Cardiac septum (tissue), 1 donor: ENCODE measurements around the gene PPP3CB. TPM values are rescaled to one million over a fixed set of nuclear protein-coding genes. Genes with fewer than 3 reads are reported as not detected.
"Not testable (repeated sequence)": the region's sequence is repeated elsewhere in the genome, so short reads cannot be mapped to it uniquely, and the experiment has no call there.

Experiments
- DNase-seq: peaks from one replicate; pipeline ENCODE4 v3.0.0-alpha.2; 2020; ENCODE audit warnings: low spot score
- intact Hi-C: fragments of 100-400 bp; cut with DNase I; formaldehyde crosslinking; loops from one replicate; pipeline ENCODE4 v1.14.0; 2022
- total RNA-seq: library from RNA; stranded (reverse); fragmentation: NEBNext Ultra II Directional; extraction: Animal tissue kit (Norgen Biotek cat#: 25700); gene quantifications from one replicate; pipeline ENCODE4 v1.2.1, GENCODE V29; 2021
- donor health status: DM: no; HTN: no; CAD: no.

The PPP3CB gene
- total RNA-seq, 1 donor from 2014 or later = 61.6 TPM

GRCh38 chr10:73432646-73433537, 62.9 kb downstream of the PPP3CB start:
- no peak for DNase-seq
- intact Hi-C loops = no loop called here

GRCh38 chr10:73426318-73426717, 69.5 kb downstream of the PPP3CB start:
- intact Hi-C loops = no loop called here
- DNase-seq = no peak

GRCh38 chr10:73424478-73424877, 71.3 kb downstream of the PPP3CB start:
- DNase-seq = no peak
- intact Hi-C loops = no loop called here

GRCh38 chr10:73423309-73423708, 72.5 kb downstream of the PPP3CB start:
- intact Hi-C loops = no loop called here
- no peak for DNase-seq

GRCh38 chr10:73416571-73416970, 79.3 kb downstream of the PPP3CB start:
- intact Hi-C loops = no loop called here
- no peak for DNase-seq

- no peak for DNase-seq
- intact Hi-C loops = loop anchor here (5.0 kb wide), 2 partner anchors 57 to 83 kb away; partner anchors contain the start of genes CFAP70 and PPP3CB
Measured at GRCh38 chr10:73414230-73414945, 81.4 kb downstream of the PPP3CB start.

GRCh38 chr10:73413528-73414229, 82.1 kb downstream of the PPP3CB start, which contains the start of gene ANXA7:
Gene ANXA7 (minus strand): TSS chr10:73414058. CDS start chr10:73400856, 13,202 bp downstream.
- intact Hi-C loops = loop anchor here (5.0 kb wide), 2 partner anchors 56 to 84 kb away; partner anchors contain the start of genes CFAP70 and PPP3CB
- DNase-seq = peak; percentile 98

- intact Hi-C loops = loop anchor here (5.0 kb wide), 2 partner anchors 56 to 84 kb away; partner anchors contain the start of genes CFAP70 and PPP3CB
- no peak for DNase-seq
Measured at GRCh38 chr10:73413108-73413527, 82.7 kb downstream of the PPP3CB start.

- DNase-seq = no peak
- intact Hi-C loops = loop anchor here (5.0 kb wide), 2 partner anchors 54 to 86 kb away; partner anchors contain the start of genes CFAP70 and PPP3CB
Measured at GRCh38 chr10:73410897-73411296, 84.9 kb downstream of the PPP3CB start.

- no peak for DNase-seq
- intact Hi-C loops = no loop called here
Measured at GRCh38 chr10:73408978-73409521, 86.8 kb downstream of the PPP3CB start.

GRCh38 chr10:73408061-73408460, 87.8 kb downstream of the PPP3CB start:
- intact Hi-C loops = no loop called here
- DNase-seq = no peak

GRCh38 chr10:73407495-73407894, 88.3 kb downstream of the PPP3CB start:
- DNase-seq = no peak
- intact Hi-C loops = no loop called here

GRCh38 chr10:73406846-73407245, 89.0 kb downstream of the PPP3CB start:
- DNase-seq = no peak
- intact Hi-C loops = no loop called here

- intact Hi-C loops = no loop called here
- no peak for DNase-seq
Measured at GRCh38 chr10:73405556-73405955, 90.3 kb downstream of the PPP3CB start.

GRCh38 chr10:73404690-73405089, 91.1 kb downstream of the PPP3CB start:
- intact Hi-C loops = no loop called here
- DNase-seq = no peak

GRCh38 chr10:73401636-73402035, 94.2 kb downstream of the PPP3CB start:
- intact Hi-C loops = no loop called here
- DNase-seq = no peak

GRCh38 chr10:73399063-73399462, 96.8 kb downstream of the PPP3CB start:
- no peak for DNase-seq
- intact Hi-C loops = no loop called here

GRCh38 chr10:73398024-73398423, 97.8 kb downstream of the PPP3CB start:
- DNase-seq = no peak

GRCh38 chr10:73394325-73394724, 101.5 kb downstream of the PPP3CB start:
- intact Hi-C loops, DNase-seq: not testable (repeated sequence)

More at GRCh38 chr10:73398024-73398423, 97.8 kb downstream of the PPP3CB start:
- intact Hi-C loops = no loop called here
